Trophoblast cell (in vitro differentiated cells and primary cell): Measurements from ENCODE around the gene BSN.

ENCODE experiments used
- DNase-seq, 2 donors: peaks; one replicate each; pipeline ENCODE4 v3.0.0-alpha.2; 2016
- H2AFZ ChIP-seq: 2 replicates; pipeline ENCODE4 v1.6.1; 2013; ENCODE audit warnings: low read length, moderate library complexity, mild to moderate bottlenecking; ENCODE audit not compliant: insufficient read depth, poor library complexity
- H2AK5ac ChIP-seq: 2 replicates; pipeline ENCODE4 v1.6.1; 2013; ENCODE audit warnings: mild to moderate bottlenecking, low read length
- H2BK120ac ChIP-seq: 2 replicates; pipeline ENCODE4 v1.6.1; 2013; ENCODE audit warnings: low read length, mild to moderate bottlenecking, moderate library complexity; ENCODE audit not compliant: insufficient read depth, poor library complexity
- H2BK12ac ChIP-seq: 2 replicates; pipeline ENCODE4 v1.6.1; 2013; ENCODE audit warnings: mild to moderate bottlenecking, low read length, moderate library complexity
- H2BK5ac ChIP-seq: 2 replicates; pipeline ENCODE4 v1.6.1; 2013; ENCODE audit warnings: low read length, low read depth, moderate library complexity, mild to moderate bottlenecking; ENCODE audit not compliant: poor library complexity
- H3K14ac ChIP-seq: 2 replicates; pipeline ENCODE4 v1.6.1; 2013; ENCODE audit warnings: mild to moderate bottlenecking, low read length
- H3K18ac ChIP-seq: 2 replicates; pipeline ENCODE4 v1.6.1; 2013; ENCODE audit warnings: mild to moderate bottlenecking, low read length
- H3K23ac ChIP-seq: 2 replicates; pipeline ENCODE4 v1.6.1; 2013; ENCODE audit warnings: low read length
- H3K27ac ChIP-seq: 2 replicates; pipeline ENCODE4 v1.5.1; 2013; ENCODE audit warnings: low read depth, mild to moderate bottlenecking, inconsistent platforms, low read length, moderate library complexity
- H3K27me3 ChIP-seq: 2 replicates; pipeline ENCODE4 v1.6.1; 2013; ENCODE audit warnings: inconsistent platforms, mild to moderate bottlenecking, low read length, moderate library complexity; ENCODE audit not compliant: insufficient read depth
- H3K36me3 ChIP-seq, 2 experiments: 1 replicate in 1 of 2; 2 replicates in 1 of 2; pipeline ENCODE4 v1.6.1; 2013; ENCODE audit warnings: low read length in 2 of 2, mild to moderate bottlenecking in 2 of 2, moderate library complexity in 1 of 2; ENCODE audit not compliant: insufficient read depth in 2 of 2, control insufficient read depth in 1 of 2
- H3K4ac ChIP-seq: 2 replicates; pipeline ENCODE4 v1.6.1; 2013; ENCODE audit warnings: low read depth, mild to moderate bottlenecking, low read length, moderate library complexity
- H3K4me1 ChIP-seq, 2 experiments: 1 replicate in 1 of 2; 2 replicates in 1 of 2; pipeline ENCODE4 v1.6.1; 2013; ENCODE audit warnings: low read length in 2 of 2, mild to moderate bottlenecking in 2 of 2, moderate library complexity in 1 of 2; ENCODE audit not compliant: insufficient read depth in 2 of 2, control insufficient read depth in 1 of 2
- H3K4me2 ChIP-seq: 2 replicates; pipeline ENCODE4 v1.6.1; 2013; ENCODE audit warnings: inconsistent platforms, mild to moderate bottlenecking, low read length, moderate library complexity
- H3K4me3 ChIP-seq: 2 replicates; pipeline ENCODE4 v1.5.1; 2013; ENCODE audit warnings: mild to moderate bottlenecking, low read depth, low read length, inconsistent platforms
- H3K79me1 ChIP-seq: one replicate; pipeline ENCODE4 v1.6.1; 2013; ENCODE audit warnings: low read length
- H3K79me2 ChIP-seq: 2 replicates; pipeline ENCODE4 v1.6.1; 2013; ENCODE audit warnings: low read length, mild to moderate bottlenecking; ENCODE audit not compliant: control insufficient read depth, insufficient read depth, poor library complexity
- H3K9ac ChIP-seq: 2 replicates; pipeline ENCODE4 v1.6.1; 2013; ENCODE audit warnings: mild to moderate bottlenecking, low read length
- H3K9me3 ChIP-seq: 2 replicates; pipeline ENCODE4 v1.6.1; 2013; ENCODE audit warnings: low read depth, mild to moderate bottlenecking, control low read depth, inconsistent platforms, low read length; ENCODE audit not compliant: insufficient read depth
- H4K12ac ChIP-seq: 2 replicates; pipeline ENCODE4 v1.6.1; 2013; ENCODE audit warnings: low read depth, mild to moderate bottlenecking, low read length, moderate library complexity
- H4K8ac ChIP-seq: 2 replicates; pipeline ENCODE4 v1.6.1; 2013; ENCODE audit warnings: low read depth, mild to moderate bottlenecking, low read length, moderate library complexity
- H4K91ac ChIP-seq: one replicate; pipeline ENCODE4 v1.6.1; 2013; ENCODE audit warnings: low read depth, mild to moderate bottlenecking, low read length, moderate library complexity
- WGBS: extraction: QIAGEN DNeasy Blood & Tissue Kit; methylation state at CpG from one replicate; pipeline ENCODE4 v1.1.7; 2013; ENCODE audit warnings: missing lambda C conversion rate; ENCODE audit not compliant: insufficient read length, insufficient coverage; ENCODE audit errors: extremely low coverage; 5-methylcytosine and 5-hydroxymethylcytosine counted together

BSN gene

GRCh38 chr3:49653621-49654020 is 99.3 kb downstream of the BSN start:
- Histone ChIP-seq H2BK12ac (no peak overlapping the region), H3K18ac (no peak overlapping the region), H2BK5ac (no peak overlapping the region), H3K9me3 (no peaks in the 10 kb centered on the region), H3K79me1 (no peaks in the 10 kb centered on the region), H3K9ac (no peak overlapping the region), H2BK120ac (no peak overlapping the region), H3K27ac (no peak overlapping the region), H2AK5ac (no peak overlapping the region), H3K4ac (no peak overlapping the region), H3K4me2 (no peak overlapping the region), H4K91ac (no peak overlapping the region), H3K23ac (no peak overlapping the region), H3K4me1 (peaks cover 6 to 10% of the 10 kb centered on the region in 2 experiments), H3K4me3 (no peak overlapping the region), H2AFZ (no peak overlapping the region), H3K14ac (no peak overlapping the region), H4K12ac (no peak overlapping the region), H3K27me3 (no peaks in the 10 kb centered on the region), H4K8ac (no peak overlapping the region), H3K79me2 (no peaks in the 10 kb centered on the region), H3K36me3 (no peaks in the 10 kb centered on the region)
- no peak for DNase-seq
- no CpG with 5 or more reads among the region's 8 CpGs for WGBS

GRCh38 chr3:49654176-49654825 is 100.0 kb downstream of the BSN start:
- no peak for DNase-seq
- H4K91ac ChIP-seq = no peak overlapping the region
- no peak overlapping the region for H3K14ac ChIP-seq
- H4K8ac ChIP-seq = no peak overlapping the region
- no peak overlapping the region for H2AFZ ChIP-seq
- WGBS = no CpG with 5 or more reads among the region's 17 CpGs
- no peaks in the 10 kb centered on the region for H3K9me3 ChIP-seq
- no peak overlapping the region for H3K27ac ChIP-seq
- no peak overlapping the region for H3K4me3 ChIP-seq
- H3K9ac ChIP-seq = no peak overlapping the region
- peaks cover 6 to 8% of the 10 kb centered on the region in 2 experiments for H3K4me1 ChIP-seq
- no peaks in the 10 kb centered on the region for H3K36me3 ChIP-seq
- H2BK12ac ChIP-seq = no peak overlapping the region
- H3K79me2 ChIP-seq = no peaks in the 10 kb centered on the region
- no peak overlapping the region for H3K23ac ChIP-seq
- no peaks in the 10 kb centered on the region for H3K79me1 ChIP-seq
- no peak overlapping the region for H2BK5ac ChIP-seq
- H4K12ac ChIP-seq = no peak overlapping the region
- H3K4me2 ChIP-seq = no peak overlapping the region
- no peak overlapping the region for H3K18ac ChIP-seq
- H3K4ac ChIP-seq = no peak overlapping the region
- no peak overlapping the region for H2AK5ac ChIP-seq
- H2BK120ac ChIP-seq = no peak overlapping the region
- no peaks in the 10 kb centered on the region for H3K27me3 ChIP-seq

GRCh38 chr3:49654955-49655556 is 100.8 kb downstream of the BSN start:
- Histone ChIP-seq H3K27ac (no peak overlapping the region), H3K14ac (no peak overlapping the region), H3K9me3 (no peaks in the 10 kb centered on the region), H3K23ac (no peak overlapping the region), H3K4ac (no peak overlapping the region), H3K79me2 (no peaks in the 10 kb centered on the region), H3K9ac (no peak overlapping the region), H4K8ac (no peak overlapping the region), H3K27me3 (no peaks in the 10 kb centered on the region), H3K4me1 (peaks cover 0 to under 1% of the 10 kb centered on the region in 2 experiments), H2BK12ac (no peak overlapping the region), H3K4me2 (no peak overlapping the region), H2BK5ac (no peak overlapping the region), H3K4me3 (no peak overlapping the region), H2BK120ac (no peak overlapping the region), H3K18ac (no peak overlapping the region), H4K91ac (no peak overlapping the region), H3K79me1 (no peaks in the 10 kb centered on the region), H3K36me3 (no peaks in the 10 kb centered on the region), H2AK5ac (no peak overlapping the region), H2AFZ (no peak overlapping the region), H4K12ac (no peak overlapping the region)
- no peak for DNase-seq
- WGBS = no CpG with 5 or more reads among the region's 10 CpGs

- H3K4ac ChIP-seq = no peak overlapping the region
- H3K4me2 ChIP-seq = no peak overlapping the region
- no peak overlapping the region for H2AFZ ChIP-seq
- H3K36me3 ChIP-seq = no peaks in the 10 kb centered on the region
- H3K79me2 ChIP-seq = no peaks in the 10 kb centered on the region
- H2BK12ac ChIP-seq = no peak overlapping the region
- H3K14ac ChIP-seq = no peak overlapping the region
- no peaks in the 10 kb centered on the region for H3K79me1 ChIP-seq
- no peaks in the 10 kb centered on the region for H3K9me3 ChIP-seq
- DNase-seq = no peak
- no peak overlapping the region for H2BK5ac ChIP-seq
- H3K9ac ChIP-seq = no peak overlapping the region
- no peak overlapping the region for H4K8ac ChIP-seq
- H4K12ac ChIP-seq = no peak overlapping the region
- no peak overlapping the region for H3K18ac ChIP-seq
- H3K27ac ChIP-seq = no peak overlapping the region
- WGBS = no CpG with 5 or more reads among the region's 19 CpGs
- H3K4me3 ChIP-seq = no peak overlapping the region
- H3K4me1 ChIP-seq = no peaks in the 10 kb centered on the region
- no peaks in the 10 kb centered on the region for H3K27me3 ChIP-seq
- no peak overlapping the region for H3K23ac ChIP-seq
- H2BK120ac ChIP-seq = no peak overlapping the region
- no peak overlapping the region for H4K91ac ChIP-seq
- H2AK5ac ChIP-seq = no peak overlapping the region
Observed at GRCh38 chr3:49655731-49656285, 101.5 kb downstream of the BSN start.
